Neural progenitor cell (in vitro differentiated cells): ENCODE measurements around the gene TLR5. TPM values are rescaled to one million over a fixed set of nuclear protein-coding genes. Genes with fewer than 3 reads are reported as not detected.

Experiments
- DNase-seq: peaks from one replicate; pipeline ENCODE4 v3.0.0-alpha.2; 2016; ENCODE audit warnings: low spot score
- H2AFZ ChIP-seq: fragments of 200-600 bp; sonication (generic); replicated peaks from 2 replicates; pipeline ENCODE4 v1.6.1; 2016; ENCODE audit warnings: antibody characterized with exemption
- H3F3A ChIP-seq: fragments of 200-600 bp; sonication (generic); 2 replicates; pipeline ENCODE4 v1.6.1; 2016; ENCODE audit warnings: antibody characterized with exemption, low read depth
- H3K27ac ChIP-seq: fragments of 200-600 bp; sonication (generic); 2 replicates; pipeline ENCODE4 v1.5.1; 2016; ENCODE audit warnings: mild to moderate bottlenecking
- H3K27me3 ChIP-seq: fragments of 200-600 bp; sonication (generic); 2 replicates; pipeline ENCODE4 v1.6.1; 2016; ENCODE audit warnings: mild to moderate bottlenecking, moderate library complexity
- H3K36me3 ChIP-seq: fragments of 200-600 bp; sonication (generic); 2 replicates; pipeline ENCODE4 v1.5.1; 2016
- H3K4me1 ChIP-seq: fragments of 200-600 bp; sonication (generic); 2 replicates; pipeline ENCODE4 v1.6.1; 2016; ENCODE audit warnings: mixed run types
- H3K4me2 ChIP-seq: fragments of 200-600 bp; sonication (generic); 2 replicates; pipeline ENCODE4 v1.6.1; 2016
- H3K4me3 ChIP-seq: fragments of 200-600 bp; sonication (generic); 2 replicates; pipeline ENCODE4 v1.5.1; 2016
- H3K79me2 ChIP-seq: fragments of 200-600 bp; sonication (generic); 2 replicates; pipeline ENCODE4 v1.6.1; 2016; ENCODE audit warnings: low read depth
- H3K9ac ChIP-seq: fragments of 200-600 bp; sonication (generic); 2 replicates; pipeline ENCODE4 v1.6.1; 2016
- H3K9me3 ChIP-seq: fragments of 200-600 bp; sonication (generic); 2 replicates; pipeline ENCODE4 v1.5.1; 2016; ENCODE audit warnings: low read depth
- H4K20me1 ChIP-seq: fragments of 200-600 bp; sonication (generic); 2 replicates; pipeline ENCODE4 v1.6.1; 2016; ENCODE audit warnings: low read depth
- H3K27ac Mint-ChIP-seq: 3 replicates; pipeline ENCODE4 v1.8.0; 2021; ENCODE audit warnings: mixed read lengths
- H3K27me3 Mint-ChIP-seq: 2 replicates; pipeline ENCODE4 v1.8.0; 2022; ENCODE audit warnings: low read depth, mild to moderate bottlenecking, inconsistent platforms, moderate library complexity, mixed read lengths; ENCODE audit not compliant: insufficient read depth
- H3K36me3 Mint-ChIP-seq: 3 replicates; pipeline ENCODE4 v1.8.0; 2021; ENCODE audit warnings: mixed read lengths
- H3K4me1 Mint-ChIP-seq: 3 replicates; pipeline ENCODE4 v1.8.0; 2021; ENCODE audit warnings: mixed read lengths
- H3K4me3 Mint-ChIP-seq: 3 replicates; pipeline ENCODE4 v1.8.0; 2021; ENCODE audit warnings: mild to moderate bottlenecking, moderate library complexity, mixed read lengths
- H3K9me3 Mint-ChIP-seq: 3 replicates; pipeline ENCODE4 v1.8.0; 2020; ENCODE audit warnings: mixed read lengths
- CTCF ChIP-seq: fragments of 200-600 bp; sonication (generic); IDR thresholded peaks from 2 replicates; pipeline ENCODE4 v1.5.1; 2017; ENCODE audit warnings: antibody characterized with exemption, mild to moderate bottlenecking
- EZH2 ChIP-seq: fragments of 200-600 bp; sonication (generic); IDR thresholded peaks from 2 replicates; pipeline ENCODE4 v1.6.1; 2017; ENCODE audit warnings: antibody characterized with exemption, mild to moderate bottlenecking, moderate library complexity
- EZH2phosphoT487 ChIP-seq: fragments of 200-600 bp; sonication (generic); IDR thresholded peaks from 2 replicates; pipeline ENCODE4 v1.6.1; 2017; ENCODE audit warnings: antibody characterized with exemption
- total RNA-seq: library from RNA; depleted of rRNA; stranded (reverse); fragments of >200 nt; gene quantifications from 2 replicates; pipeline ENCODE4 v1.2.3, GENCODE V29; 2015; ENCODE audit warnings: low replicate concordance

Gene TLR5
- total RNA-seq, 1 donor from 2014 or later, result 0.30 TPM

- Histone ChIP-seq H3K36me3 (no peaks in the 10 kb centered on the region), H3K9ac (no peak overlapping the region), H3K4me2 (no peak overlapping the region), H3K4me1 (no peaks in the 10 kb centered on the region), H3K9me3 (no peaks in the 10 kb centered on the region), H3K27ac (no peak overlapping the region), H3K79me2 (no peaks in the 10 kb centered on the region), H2AFZ (no peak overlapping the region), H4K20me1 (no peaks in the 10 kb centered on the region), H3K27me3 (no peaks in the 10 kb centered on the region), H3F3A (no peaks in the 10 kb centered on the region), H3K4me3 (no peak overlapping the region)
- H3K4me3 Mint-ChIP-seq, result no peak overlapping the region
- no peak for TF ChIP-seq EZH2
- TF ChIP-seq EZH2phosphoT487, result no peak
- no peak for TF ChIP-seq CTCF
- H3K4me1 Mint-ChIP-seq, result peaks cover 12% of the 10 kb centered on the region
- DNase-seq, result no peak
- peaks cover 10% of the 10 kb centered on the region for H3K9me3 Mint-ChIP-seq
- H3K36me3 Mint-ChIP-seq, result no peaks in the 10 kb centered on the region
- H3K27me3 Mint-ChIP-seq, result peaks cover 4% of the 10 kb centered on the region
- peak overlapping the region; percentile 39 for H3K27ac Mint-ChIP-seq
Observed at GRCh38 chr1:223105568-223105967, 37.5 kb downstream of the TLR5 start.

- H3K4me1 Mint-ChIP-seq, result peaks cover 12% of the 10 kb centered on the region
- H4K20me1 ChIP-seq, result no peaks in the 10 kb centered on the region
- no peak overlapping the region for H3K27ac ChIP-seq
- H3F3A ChIP-seq, result no peaks in the 10 kb centered on the region
- H3K79me2 ChIP-seq, result no peaks in the 10 kb centered on the region
- TF ChIP-seq EZH2phosphoT487 (no peak), CTCF (no peak), EZH2 (no peak)
- no peaks in the 10 kb centered on the region for H3K36me3 Mint-ChIP-seq
- H3K9me3 Mint-ChIP-seq, result peaks cover 21% of the 10 kb centered on the region
- H3K27me3 ChIP-seq, result no peaks in the 10 kb centered on the region
- H3K27me3 Mint-ChIP-seq, result peaks cover 4% of the 10 kb centered on the region
- no peaks in the 10 kb centered on the region for H3K9me3 ChIP-seq
- H3K4me1 ChIP-seq, result no peaks in the 10 kb centered on the region
- no peak overlapping the region for H3K9ac ChIP-seq
- DNase-seq, result no peak
- no peak overlapping the region for H2AFZ ChIP-seq
- no peak overlapping the region for H3K4me3 Mint-ChIP-seq
- H3K4me2 ChIP-seq, result no peak overlapping the region
- H3K36me3 ChIP-seq, result no peaks in the 10 kb centered on the region
- peak overlapping the region; percentile 50 for H3K27ac Mint-ChIP-seq
- no peak overlapping the region for H3K4me3 ChIP-seq
Observed at GRCh38 chr1:223102797-223103533, 40.1 kb downstream of the TLR5 start.

- no peaks in the 10 kb centered on the region for H4K20me1 ChIP-seq
- Mint-ChIP-seq H3K27ac (no peak overlapping the region), H3K4me3 (no peak overlapping the region), H3K9me3 (peaks cover 21% of the 10 kb centered on the region), H3K4me1 (no peaks in the 10 kb centered on the region), H3K27me3 (peaks cover 7% of the 10 kb centered on the region), H3K36me3 (no peaks in the 10 kb centered on the region)
- no peaks in the 10 kb centered on the region for H3K79me2 ChIP-seq
- no peaks in the 10 kb centered on the region for H3F3A ChIP-seq
- no peak overlapping the region for H3K4me2 ChIP-seq
- H3K4me1 ChIP-seq, result no peaks in the 10 kb centered on the region
- no peak overlapping the region for H2AFZ ChIP-seq
- no peak for DNase-seq
- no peak overlapping the region for H3K4me3 ChIP-seq
- H3K36me3 ChIP-seq, result no peaks in the 10 kb centered on the region
- TF ChIP-seq EZH2 (no peak), CTCF (no peak), EZH2phosphoT487 (no peak)
- H3K9me3 ChIP-seq, result no peaks in the 10 kb centered on the region
- no peak overlapping the region for H3K27ac ChIP-seq
- no peak overlapping the region for H3K9ac ChIP-seq
- H3K27me3 ChIP-seq, result no peaks in the 10 kb centered on the region
Observed at GRCh38 chr1:223097713-223098112, 45.3 kb downstream of the TLR5 start.
